Colonic mucosa (tissue), 4 donors: Measurements from ENCODE around the gene CLPTM1L. TPM values are rescaled to one million over a fixed set of nuclear protein-coding genes. Genes with fewer than 3 reads are reported as not detected.

Source experiments
- DNase-seq: peaks from one replicate; pipeline ENCODE4 v3.0.0-alpha.2; 2020
- H3K27ac ChIP-seq: fragments of 200-600 bp; one replicate; pipeline ENCODE4 v1.8.0; 2021
- H3K27me3 ChIP-seq: fragments of 200-600 bp; one replicate; pipeline ENCODE4 v1.8.0; 2021
- H3K36me3 ChIP-seq: fragments of 200-600 bp; one replicate; pipeline ENCODE4 v1.8.0; 2021
- H3K4me1 ChIP-seq: fragments of 200-600 bp; one replicate; pipeline ENCODE4 v1.8.0; 2021; ENCODE audit warnings: mild to moderate bottlenecking
- H3K4me3 ChIP-seq: fragments of 200-600 bp; one replicate; pipeline ENCODE4 v1.8.0; 2021
- H3K9ac ChIP-seq, 2 donors: one replicate each; pipeline ENCODE4 v1.7.0; 2013; ENCODE audit warnings: control low read depth in 2 of 2, low read depth in 2 of 2, low read length in 2 of 2
- H3K9me3 ChIP-seq: fragments of 200-600 bp; one replicate; pipeline ENCODE4 v1.8.0; 2021
- intact Hi-C: fragments of 100-400 bp; cut with DNase I; formaldehyde crosslinking; loops from one replicate; pipeline ENCODE4 v1.14.1; 2022
- total RNA-seq, 2 donors: library from RNA; stranded (reverse); fragmentation: NEBNext Ultra II Directional in 1 of 2; extraction: Animal tissue kit (Norgen Biotek cat#: 25700) in 1 of 2; gene quantifications; one replicate each; pipeline ENCODE4 v1.2.1, GENCODE V29; 2021
- TF ChIP-seq, protein P1 (sequence below): fragments of 200-600 bp; IDR thresholded peaks from one replicate; pipeline ENCODE4 v1.8.0; 2022; ENCODE audit warnings: antibody characterized with exemption, mild to moderate bottlenecking
- donor health status: healthy.
- donor health status: DM: no; HTN: no; CAD: no.
- donor health status: DM: no; HTN: no; CAD: no.

CLPTM1L gene
- total RNA-seq, 2 donors from 2014 or later, result 80.1 to 138 TPM

- H3K9me3 ChIP-seq, result no peaks in the 10 kb centered on the region
These were observed 6.8 kb downstream of the CLPTM1L start for GRCh38 chr5:1338196-1338490.

DNA sequence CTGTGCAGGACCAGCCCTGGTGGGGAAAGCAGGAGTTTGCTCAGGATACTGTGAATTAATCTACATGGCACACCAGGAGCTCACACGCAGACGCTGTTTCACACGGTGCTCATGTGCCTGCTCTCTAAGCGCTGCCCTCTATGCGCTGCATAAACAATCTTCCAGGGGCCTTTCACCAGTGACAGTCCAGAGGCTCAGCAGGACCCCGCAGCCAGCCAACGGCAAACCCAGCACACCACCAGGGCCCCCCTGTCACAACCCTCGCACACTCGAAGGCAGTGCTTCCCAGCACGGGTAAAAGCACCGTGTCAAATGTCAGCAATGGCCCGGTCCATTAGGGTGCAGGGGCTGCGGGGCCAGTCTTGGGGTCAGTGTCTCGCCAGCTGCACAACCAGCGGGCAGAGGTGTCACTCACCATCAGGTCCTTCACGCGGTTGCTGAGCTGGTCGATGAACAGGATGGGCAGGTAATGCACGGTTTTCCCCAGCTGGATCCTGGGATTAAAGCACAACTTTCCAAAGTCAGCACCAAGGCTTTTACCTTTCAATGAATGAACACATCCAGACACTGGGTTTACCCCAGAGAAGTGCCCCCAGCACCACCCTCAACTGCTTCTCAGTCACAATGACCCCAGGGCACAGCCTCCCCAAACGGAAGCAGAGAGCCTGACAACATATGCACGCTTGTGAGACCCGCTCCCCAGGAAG, 7.3 kb downstream of the CLPTM1L start:
- intact Hi-C loops, result no loop called here
- no peak for DNase-seq
- Histone ChIP-seq H3K4me1 (no peaks in the 10 kb centered on the region), H3K27me3 (no peaks in the 10 kb centered on the region), H3K9ac (no peak overlapping the region), H3K9me3 (no peaks in the 10 kb centered on the region), H3K27ac (no peak overlapping the region), H3K36me3 (peaks cover 15% of the 10 kb centered on the region), H3K4me3 (no peak overlapping the region)
- TF ChIP-seq, protein P1, sequence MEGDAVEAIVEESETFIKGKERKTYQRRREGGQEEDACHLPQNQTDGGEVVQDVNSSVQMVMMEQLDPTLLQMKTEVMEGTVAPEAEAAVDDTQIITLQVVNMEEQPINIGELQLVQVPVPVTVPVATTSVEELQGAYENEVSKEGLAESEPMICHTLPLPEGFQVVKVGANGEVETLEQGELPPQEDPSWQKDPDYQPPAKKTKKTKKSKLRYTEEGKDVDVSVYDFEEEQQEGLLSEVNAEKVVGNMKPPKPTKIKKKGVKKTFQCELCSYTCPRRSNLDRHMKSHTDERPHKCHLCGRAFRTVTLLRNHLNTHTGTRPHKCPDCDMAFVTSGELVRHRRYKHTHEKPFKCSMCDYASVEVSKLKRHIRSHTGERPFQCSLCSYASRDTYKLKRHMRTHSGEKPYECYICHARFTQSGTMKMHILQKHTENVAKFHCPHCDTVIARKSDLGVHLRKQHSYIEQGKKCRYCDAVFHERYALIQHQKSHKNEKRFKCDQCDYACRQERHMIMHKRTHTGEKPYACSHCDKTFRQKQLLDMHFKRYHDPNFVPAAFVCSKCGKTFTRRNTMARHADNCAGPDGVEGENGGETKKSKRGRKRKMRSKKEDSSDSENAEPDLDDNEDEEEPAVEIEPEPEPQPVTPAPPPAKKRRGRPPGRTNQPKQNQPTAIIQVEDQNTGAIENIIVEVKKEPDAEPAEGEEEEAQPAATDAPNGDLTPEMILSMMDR, result no peak

More at GRCh38 chr5:1338196-1338490, 6.8 kb downstream of the CLPTM1L start:
- Histone ChIP-seq H3K36me3 (peaks cover 15% of the 10 kb centered on the region), H3K9ac (no peak overlapping the region), H3K27me3 (no peaks in the 10 kb centered on the region), H3K27ac (no peak overlapping the region), H3K4me3 (no peak overlapping the region), H3K4me1 (no peaks in the 10 kb centered on the region)
- TF ChIP-seq, protein P1, result no peak
- intact Hi-C loops, result no loop called here
- no peak for DNase-seq

DNA sequence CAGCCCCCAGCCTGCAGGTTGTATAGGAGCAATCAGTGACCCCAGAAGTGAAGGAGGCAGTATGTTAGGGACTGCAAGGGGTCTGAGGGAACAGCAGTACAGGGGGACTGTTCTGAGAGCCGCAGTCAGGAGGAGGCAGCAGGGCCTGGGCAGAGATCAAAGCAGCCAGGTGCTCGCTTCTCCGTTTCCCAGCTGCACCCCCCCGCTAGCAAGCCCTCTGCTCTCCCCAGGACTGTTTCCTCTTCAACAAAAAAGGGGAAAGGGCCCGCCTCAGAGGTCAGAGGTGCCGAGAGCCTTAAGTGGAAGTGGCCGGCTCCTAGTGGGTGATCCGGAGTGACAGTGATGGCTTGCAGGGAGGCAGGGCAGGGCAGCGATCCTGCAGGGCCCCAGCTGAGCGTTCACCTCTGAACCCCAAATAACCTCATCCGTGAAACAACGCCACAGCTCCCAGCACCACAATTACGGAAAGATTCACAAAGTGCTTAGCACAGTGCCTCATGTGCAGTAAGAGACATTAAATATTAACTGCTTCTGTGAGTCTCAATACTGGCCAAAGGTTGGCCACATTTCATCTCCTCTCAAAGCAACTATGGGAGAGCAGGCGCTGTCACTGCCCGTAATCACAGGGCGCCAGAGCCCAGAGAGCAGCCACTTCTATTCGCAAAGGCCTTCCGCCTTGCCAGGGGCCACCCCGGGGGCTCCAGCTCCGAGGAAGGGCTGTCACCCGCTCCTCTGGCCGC, 8.0 kb downstream of the CLPTM1L start:
- H3K27me3 ChIP-seq, result no peaks in the 10 kb centered on the region
- no peak for DNase-seq
- TF ChIP-seq, protein P1, result no peak
- no peak overlapping the region for H3K4me3 ChIP-seq
- H3K4me1 ChIP-seq, result no peaks in the 10 kb centered on the region
- no peak overlapping the region for H3K27ac ChIP-seq
- intact Hi-C loops, result no loop called here
- peaks cover 15% of the 10 kb centered on the region for H3K36me3 ChIP-seq
- no peak overlapping the region for H3K9ac ChIP-seq
- H3K9me3 ChIP-seq, result no peaks in the 10 kb centered on the region

GRCh38 chr5:1336106-1336561, 8.8 kb downstream of the CLPTM1L start:
- Histone ChIP-seq H3K9me3 (no peaks in the 10 kb centered on the region), H3K4me1 (no peaks in the 10 kb centered on the region), H3K36me3 (peaks cover 16% of the 10 kb centered on the region), H3K27ac (no peak overlapping the region), H3K9ac (no peak overlapping the region), H3K4me3 (no peak overlapping the region), H3K27me3 (no peaks in the 10 kb centered on the region)
- DNase-seq, result no peak
- intact Hi-C loops, result no loop called here
- TF ChIP-seq, protein P1, result no peak

DNA sequence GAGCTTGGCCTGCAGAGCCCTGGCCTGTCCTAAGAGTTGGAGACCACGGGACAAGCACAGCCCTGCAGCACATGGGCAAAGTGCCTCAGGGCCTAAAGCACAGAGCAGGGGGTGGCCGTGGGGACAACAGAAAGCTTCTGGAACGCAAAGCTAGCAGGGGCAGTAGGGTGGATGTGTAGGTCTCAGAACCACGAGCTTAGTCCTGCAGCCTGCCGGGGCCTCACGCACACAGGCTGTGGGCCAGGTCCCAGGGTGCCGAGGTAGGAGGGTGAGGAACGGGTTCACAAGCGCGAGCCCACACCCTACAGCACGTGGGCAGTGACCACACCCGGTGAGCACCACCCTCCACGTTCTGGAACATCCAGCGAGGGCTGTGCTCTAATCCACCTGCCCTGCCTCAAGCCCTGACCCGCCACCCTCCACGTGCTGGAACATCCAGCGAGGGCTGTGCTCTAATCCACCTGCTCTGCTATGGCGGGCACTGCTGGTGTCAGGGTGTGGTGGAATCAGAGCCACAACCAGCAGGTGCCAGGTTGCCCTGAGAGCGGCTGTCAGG, 9.3 kb downstream of the CLPTM1L start:
- TF ChIP-seq, protein P1, result no peak
- Histone ChIP-seq H3K4me3 (no peak overlapping the region), H3K9me3 (no peaks in the 10 kb centered on the region), H3K36me3 (peaks cover 15% of the 10 kb centered on the region), H3K27ac (no peak overlapping the region), H3K9ac (no peak overlapping the region), H3K27me3 (no peaks in the 10 kb centered on the region), H3K4me1 (no peaks in the 10 kb centered on the region)
- intact Hi-C loops, result no loop called here
- no peak for DNase-seq
